Measurements from ENCODE around the gene DENND1B.

- TF ChIP-seq CTCF (IDR thresholded peaks at IDR 0.05; ENCODE audit: borderline replicate concordance, extremely low read depth, low read length, poor library complexity, severe bottlenecking) (no peak), EZH2 (IDR thresholded peaks at IDR 0.05; ENCODE audit: borderline replicate concordance, low read depth, low read length, severe bottlenecking) (no peak)
These were observed 59.5 kb downstream of the DENND1B start for GRCh38 chr1:197715806-197716205.
